HG03175 (cell line): Measurements from ENCODE around the gene USP10.
"Not testable (repeated sequence)": the region's sequence is repeated elsewhere in the genome, so short reads cannot be mapped to it uniquely, and the experiment has no call there.

Source experiments
- ATAC-seq: cut with Tn5 transposase; IDR thresholded peaks from one replicate; pipeline ENCODE4 v1.9.1; 2021; ENCODE audit warnings: mild to moderate bottlenecking, moderate library complexity; ENCODE audit not compliant: unreplicated experiment

Gene USP10

GRCh38 chr16:84673203-84673535 is 26.6 kb upstream of the USP10 start:
- ATAC-seq: no peak

- ATAC-seq: no peak
Observed at GRCh38 chr16:84673561-84673960, 26.2 kb upstream of the USP10 start.

- ATAC-seq: no peak
Observed at GRCh38 chr16:84675423-84675822, 24.4 kb upstream of the USP10 start.

- ATAC-seq: no peak
Observed at GRCh38 chr16:84675884-84676283, 23.9 kb upstream of the USP10 start.

GRCh38 chr16:84677017-84677803 is 22.6 kb upstream of the USP10 start:
- ATAC-seq: no peak

GRCh38 chr16:84677849-84678248 is 22.0 kb upstream of the USP10 start:
- ATAC-seq: no peak

- ATAC-seq: no peak
Observed at GRCh38 chr16:84678541-84678940, 21.3 kb upstream of the USP10 start.

- no peak for ATAC-seq
Observed at GRCh38 chr16:84680165-84680842, 19.5 kb upstream of the USP10 start.

- no peak for ATAC-seq
Observed at GRCh38 chr16:84680843-84681629, 18.8 kb upstream of the USP10 start.

- ATAC-seq: no peak
Observed at GRCh38 chr16:84683691-84684591, 15.9 kb upstream of the USP10 start.

GRCh38 chr16:84684592-84684965 is 15.2 kb upstream of the USP10 start:
- ATAC-seq: no peak

GRCh38 chr16:84685210-84685609 is 14.6 kb upstream of the USP10 start:
- no peak for ATAC-seq

GRCh38 chr16:84686707-84687298 is 13.0 kb upstream of the USP10 start:
- ATAC-seq: no peak

- peak; percentile 70 for ATAC-seq
Observed at GRCh38 chr16:84687715-84688114, 12.1 kb upstream of the USP10 start.

GRCh38 chr16:84688163-84688562 is 11.6 kb upstream of the USP10 start:
- ATAC-seq: not testable (repeated sequence)

- ATAC-seq: no peak
Observed at GRCh38 chr16:84689111-84689510, 10.7 kb upstream of the USP10 start.

GRCh38 chr16:84690088-84690819 is 9.5 kb upstream of the USP10 start:
- ATAC-seq: no peak

GRCh38 chr16:84692451-84693214 is 7.2 kb upstream of the USP10 start:
- ATAC-seq: no peak

GRCh38 chr16:84693869-84694268 is 5.9 kb upstream of the USP10 start:
- ATAC-seq: not testable (repeated sequence)
